RWPE2 (cell line): ENCODE measurements around the gene ADK.

ENCODE experiments used
- ATAC-seq: fragments of 200-7000 bp; cut with Tn5 transposase; 3 replicates; pipeline ENCODE4 v1.9.1; 2021; ENCODE audit warnings: low read depth
- DNase-seq: peaks from one replicate; pipeline ENCODE4 v3.0.0-alpha.2; 2020; ENCODE audit warnings: low spot score
- H3K27ac ChIP-seq: fragments of 450-650 bp; 2 replicates; pipeline ENCODE4 v1.5.1; 2017; ENCODE audit warnings: mild to moderate bottlenecking; ENCODE audit not compliant: poor library complexity, severe bottlenecking
- H3K27me3 ChIP-seq: fragments of 250-450 bp; sonication (Bioruptor Pico); 2 replicates; pipeline ENCODE4 v1.5.1; 2021; ENCODE audit warnings: mild to moderate bottlenecking, moderate library complexity; ENCODE audit not compliant: insufficient read depth, poor library complexity, severe bottlenecking
- H3K36me3 ChIP-seq: fragments of 250-450 bp; sonication (Bioruptor Pico); 2 replicates; pipeline ENCODE4 v1.5.1; 2020; ENCODE audit warnings: low read depth, mild to moderate bottlenecking, moderate library complexity
- H3K4me1 ChIP-seq: fragments of 250-450 bp; sonication (Bioruptor Pico); 2 replicates; pipeline ENCODE4 v1.5.1; 2021; ENCODE audit warnings: mild to moderate bottlenecking, moderate library complexity; ENCODE audit not compliant: insufficient read depth, poor library complexity, severe bottlenecking
- H3K4me3 ChIP-seq: fragments of 250-450 bp; sonication (Bioruptor Pico); 2 replicates; pipeline ENCODE4 v1.5.1; 2021; ENCODE audit warnings: mild to moderate bottlenecking, moderate library complexity; ENCODE audit not compliant: severe bottlenecking
- H3K9me3 ChIP-seq: fragments of 250-450 bp; sonication (Bioruptor Pico); 2 replicates; pipeline ENCODE4 v1.5.1; 2021; ENCODE audit warnings: mild to moderate bottlenecking, moderate library complexity; ENCODE audit not compliant: severe bottlenecking
- TF ChIP-seq, protein P1 (sequence below): fragments of 450-650 bp; IDR thresholded peaks from one replicate; pipeline ENCODE4 v1.5.1; 2017; ENCODE audit warnings: mild to moderate bottlenecking, moderate library complexity; ENCODE audit not compliant: poor library complexity, severe bottlenecking

Gene ADK

DNA sequence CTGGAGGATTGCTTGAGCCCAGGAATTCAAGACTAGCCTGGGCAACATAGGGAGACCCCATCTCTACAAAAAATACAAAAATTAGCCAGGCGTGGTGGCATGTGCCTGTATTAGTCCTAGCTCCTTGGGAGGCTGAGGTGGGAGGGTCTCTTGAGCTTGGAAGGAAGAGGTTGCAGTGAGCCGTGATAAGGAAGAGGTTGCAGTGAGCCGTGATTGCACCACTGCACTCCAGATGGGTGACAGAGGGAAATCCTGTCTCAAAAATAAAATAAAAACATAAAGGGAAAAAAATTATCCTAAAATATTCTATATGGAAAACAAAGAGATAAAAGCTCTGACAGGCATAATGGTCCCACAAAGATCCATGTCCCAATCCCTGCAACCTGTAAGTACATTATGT lies 587.5 kb downstream of the ADK start:
- H3K9me3 ChIP-seq, result no peaks in the 10 kb centered on the region
- TF ChIP-seq, protein P1, sequence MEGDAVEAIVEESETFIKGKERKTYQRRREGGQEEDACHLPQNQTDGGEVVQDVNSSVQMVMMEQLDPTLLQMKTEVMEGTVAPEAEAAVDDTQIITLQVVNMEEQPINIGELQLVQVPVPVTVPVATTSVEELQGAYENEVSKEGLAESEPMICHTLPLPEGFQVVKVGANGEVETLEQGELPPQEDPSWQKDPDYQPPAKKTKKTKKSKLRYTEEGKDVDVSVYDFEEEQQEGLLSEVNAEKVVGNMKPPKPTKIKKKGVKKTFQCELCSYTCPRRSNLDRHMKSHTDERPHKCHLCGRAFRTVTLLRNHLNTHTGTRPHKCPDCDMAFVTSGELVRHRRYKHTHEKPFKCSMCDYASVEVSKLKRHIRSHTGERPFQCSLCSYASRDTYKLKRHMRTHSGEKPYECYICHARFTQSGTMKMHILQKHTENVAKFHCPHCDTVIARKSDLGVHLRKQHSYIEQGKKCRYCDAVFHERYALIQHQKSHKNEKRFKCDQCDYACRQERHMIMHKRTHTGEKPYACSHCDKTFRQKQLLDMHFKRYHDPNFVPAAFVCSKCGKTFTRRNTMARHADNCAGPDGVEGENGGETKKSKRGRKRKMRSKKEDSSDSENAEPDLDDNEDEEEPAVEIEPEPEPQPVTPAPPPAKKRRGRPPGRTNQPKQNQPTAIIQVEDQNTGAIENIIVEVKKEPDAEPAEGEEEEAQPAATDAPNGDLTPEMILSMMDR, result no peak
- DNase-seq (no peak), ATAC-seq (no peak)
- no peak overlapping the region for H3K4me3 ChIP-seq
- H3K36me3 ChIP-seq, result no peaks in the 10 kb centered on the region
- no peaks in the 10 kb centered on the region for H3K4me1 ChIP-seq
- H3K27me3 ChIP-seq, result no peaks in the 10 kb centered on the region
- no peak overlapping the region for H3K27ac ChIP-seq

DNA sequence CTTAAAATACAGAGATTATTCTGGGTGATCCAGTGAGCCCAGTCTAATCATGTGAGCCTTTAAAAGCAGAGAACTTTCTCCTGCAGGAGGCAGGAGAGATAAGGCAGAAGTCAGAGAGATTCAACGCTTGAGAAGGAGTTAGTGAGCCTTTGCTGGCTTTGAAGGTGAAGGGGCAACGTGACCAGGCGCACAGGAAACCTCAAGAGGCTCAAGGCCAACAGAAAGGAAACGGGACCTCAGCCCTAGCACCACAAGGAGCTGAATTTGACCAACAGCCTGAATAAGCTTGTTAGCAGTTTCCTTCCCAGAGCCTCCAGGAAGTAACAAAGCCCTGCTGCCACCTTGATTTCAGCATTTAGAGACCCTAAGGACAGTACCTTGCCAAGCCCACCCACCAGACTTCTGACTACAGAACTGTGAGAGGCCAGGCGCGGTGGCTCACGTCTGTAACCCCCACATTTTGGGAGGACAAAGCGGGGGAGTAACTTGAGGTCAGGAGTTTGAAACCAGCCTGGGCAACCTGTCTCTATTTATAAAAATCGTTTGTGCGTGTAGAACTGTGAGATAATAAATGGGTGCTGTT lies 588.1 kb downstream of the ADK start:
- Histone ChIP-seq H3K4me3 (no peak overlapping the region), H3K9me3 (no peaks in the 10 kb centered on the region), H3K27ac (no peak overlapping the region), H3K27me3 (no peaks in the 10 kb centered on the region), H3K36me3 (no peaks in the 10 kb centered on the region), H3K4me1 (no peaks in the 10 kb centered on the region)
- ATAC-seq (no peak), DNase-seq (no peak)
- TF ChIP-seq, protein P1, result no peak

DNA sequence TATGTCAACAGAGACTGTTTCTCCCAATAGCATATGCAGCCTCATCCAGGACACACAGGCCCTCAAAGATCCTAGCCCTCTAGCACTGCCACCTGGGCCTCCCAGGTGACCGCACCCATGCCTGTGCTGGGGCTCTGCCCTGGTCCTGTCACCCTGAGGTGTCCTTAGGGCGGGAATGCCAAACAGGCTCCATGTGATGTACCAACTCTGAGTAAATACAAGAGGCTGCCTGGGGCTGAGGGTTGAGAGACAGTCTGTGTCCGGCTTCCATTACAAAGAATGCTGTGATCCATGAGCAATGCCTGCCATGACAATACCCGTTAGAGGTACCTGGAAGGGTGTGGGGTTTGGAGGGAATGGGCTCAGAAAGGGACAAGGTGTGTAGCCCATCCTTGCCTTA lies 592.4 kb downstream of the ADK start:
- no peak for DNase-seq
- Histone ChIP-seq H3K27ac (no peak overlapping the region), H3K36me3 (no peaks in the 10 kb centered on the region), H3K4me3 (no peak overlapping the region), H3K9me3 (no peaks in the 10 kb centered on the region), H3K4me1 (no peaks in the 10 kb centered on the region), H3K27me3 (no peaks in the 10 kb centered on the region)
- no peak for ATAC-seq
- TF ChIP-seq, protein P1, result no peak

DNA sequence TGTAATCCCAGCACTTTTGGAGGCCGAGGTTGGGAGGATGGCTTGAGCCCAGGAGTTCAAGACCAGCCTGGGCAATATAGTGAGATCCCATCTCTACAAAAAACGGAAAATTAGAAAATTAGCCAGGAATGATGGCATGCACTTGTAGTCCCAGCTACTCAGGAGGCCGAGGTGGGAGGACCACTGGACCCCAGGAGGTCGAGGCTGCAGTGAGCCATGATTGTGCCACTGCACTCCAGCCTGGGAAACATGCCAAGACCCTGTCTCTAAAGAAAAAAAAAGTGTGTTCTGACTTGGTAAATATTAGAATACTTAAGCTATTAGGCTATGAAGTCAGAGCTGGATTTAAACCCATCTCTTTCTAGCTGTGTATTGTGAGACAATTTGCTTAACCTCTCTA lies 594.4 kb downstream of the ADK start:
- TF ChIP-seq, protein P1, result no peak
- ATAC-seq, result no peak

DNA sequence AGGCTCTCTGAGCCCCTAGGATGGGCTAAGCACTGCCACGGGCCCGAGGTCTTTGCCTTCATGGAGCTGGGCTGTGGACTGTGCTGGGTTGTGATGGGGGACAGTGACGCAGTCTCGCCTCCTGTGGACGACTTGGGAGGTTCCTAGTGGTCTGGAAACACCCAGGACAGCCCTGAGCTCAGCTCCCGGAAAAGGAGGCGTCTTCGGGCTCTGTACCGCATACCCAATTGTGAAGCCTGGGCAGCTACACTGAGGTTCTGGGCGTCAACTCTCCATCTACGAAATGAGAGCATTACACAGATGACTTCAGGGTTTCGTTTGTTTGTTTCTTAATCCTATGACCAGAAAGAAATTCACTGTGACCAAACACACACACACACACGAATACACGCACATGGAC lies 595.8 kb downstream of the ADK start:
- ATAC-seq (no peak), DNase-seq (no peak)
- no peaks in the 10 kb centered on the region for H3K27me3 ChIP-seq
- H3K4me1 ChIP-seq, result no peaks in the 10 kb centered on the region
- no peak overlapping the region for H3K27ac ChIP-seq
- H3K36me3 ChIP-seq, result no peaks in the 10 kb centered on the region
- TF ChIP-seq, protein P1, result no peak
- no peaks in the 10 kb centered on the region for H3K9me3 ChIP-seq
- H3K4me3 ChIP-seq, result no peak overlapping the region

More for the DNA sequence above, 594.4 kb downstream of the ADK start:
- Histone ChIP-seq H3K4me1 (no peaks in the 10 kb centered on the region), H3K9me3 (no peaks in the 10 kb centered on the region), H3K4me3 (no peak overlapping the region), H3K27ac (no peak overlapping the region), H3K36me3 (no peaks in the 10 kb centered on the region), H3K27me3 (no peaks in the 10 kb centered on the region)
- DNase-seq, result no peak
